Keratinocyte (primary cell): Measurements from ENCODE around the gene CLDN18.

Source experiments
- EZH2 ChIP-seq: IDR thresholded peaks from one replicate; pipeline ENCODE4 v1.6.1; 2012; ENCODE audit warnings: inconsistent platforms, mild to moderate bottlenecking, low read length, moderate library complexity
- TF ChIP-seq, protein P1 (sequence below), 3 experiments: IDR thresholded peaks in 1 of 3; conservative IDR thresholded peaks in 1 of 3; optimal IDR thresholded peaks in 1 of 3; 2 replicates in 2 of 3; 3 replicates in 1 of 3; pipeline versions ENCODE3 to v1.5.1; 2011; ENCODE audit warnings: low read length in 3 of 3, mild to moderate bottlenecking in 3 of 3, moderate library complexity in 2 of 3, control low read depth in 1 of 3, inconsistent platforms in 1 of 3; ENCODE audit not compliant: insufficient read depth in 2 of 3; ENCODE audit errors: extremely low read depth in 1 of 3

DNA sequence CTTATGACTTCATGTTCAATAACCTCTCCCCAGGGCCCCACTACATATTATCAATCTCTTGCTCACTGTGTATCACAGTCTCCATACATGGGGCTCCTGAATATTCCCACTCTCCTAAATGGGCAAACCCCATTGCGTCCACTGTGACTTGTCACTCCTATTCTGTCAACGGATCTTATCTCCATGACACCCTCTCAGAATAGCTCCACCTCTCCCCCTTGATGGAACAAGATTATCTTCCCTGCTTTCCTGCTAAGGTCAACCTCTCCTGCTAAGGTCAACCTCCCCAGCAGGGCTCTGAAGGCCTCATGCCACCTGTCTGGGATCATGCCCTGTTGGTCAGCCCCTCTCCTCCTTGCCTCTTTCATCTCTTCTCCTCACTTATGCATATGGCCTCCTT lies 1.8 kb downstream of the CLDN18 start:
- TF ChIP-seq, protein P1, sequence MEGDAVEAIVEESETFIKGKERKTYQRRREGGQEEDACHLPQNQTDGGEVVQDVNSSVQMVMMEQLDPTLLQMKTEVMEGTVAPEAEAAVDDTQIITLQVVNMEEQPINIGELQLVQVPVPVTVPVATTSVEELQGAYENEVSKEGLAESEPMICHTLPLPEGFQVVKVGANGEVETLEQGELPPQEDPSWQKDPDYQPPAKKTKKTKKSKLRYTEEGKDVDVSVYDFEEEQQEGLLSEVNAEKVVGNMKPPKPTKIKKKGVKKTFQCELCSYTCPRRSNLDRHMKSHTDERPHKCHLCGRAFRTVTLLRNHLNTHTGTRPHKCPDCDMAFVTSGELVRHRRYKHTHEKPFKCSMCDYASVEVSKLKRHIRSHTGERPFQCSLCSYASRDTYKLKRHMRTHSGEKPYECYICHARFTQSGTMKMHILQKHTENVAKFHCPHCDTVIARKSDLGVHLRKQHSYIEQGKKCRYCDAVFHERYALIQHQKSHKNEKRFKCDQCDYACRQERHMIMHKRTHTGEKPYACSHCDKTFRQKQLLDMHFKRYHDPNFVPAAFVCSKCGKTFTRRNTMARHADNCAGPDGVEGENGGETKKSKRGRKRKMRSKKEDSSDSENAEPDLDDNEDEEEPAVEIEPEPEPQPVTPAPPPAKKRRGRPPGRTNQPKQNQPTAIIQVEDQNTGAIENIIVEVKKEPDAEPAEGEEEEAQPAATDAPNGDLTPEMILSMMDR (optimal IDR thresholded peaks at IDR 0.05 in 1 of 3, IDR thresholded peaks at IDR 0.05 in 1 of 3, conservative IDR thresholded peaks at IDR 0.05 in 1 of 3; ENCODE audit: extremely low read depth in 1 of 3, insufficient read depth in 2 of 3, low read length in 3 of 3), result no peak
- TF ChIP-seq EZH2, result no peak
